HPDE6-E6E7 (cell line): ENCODE results near the gene CPVL.

Experiments used
- DNase-seq: peaks from one replicate; pipeline ENCODE4 v3.0.0; 2011; ENCODE audit warnings: missing footprints; ENCODE audit errors: extremely low spot score

The CPVL gene

DNA sequence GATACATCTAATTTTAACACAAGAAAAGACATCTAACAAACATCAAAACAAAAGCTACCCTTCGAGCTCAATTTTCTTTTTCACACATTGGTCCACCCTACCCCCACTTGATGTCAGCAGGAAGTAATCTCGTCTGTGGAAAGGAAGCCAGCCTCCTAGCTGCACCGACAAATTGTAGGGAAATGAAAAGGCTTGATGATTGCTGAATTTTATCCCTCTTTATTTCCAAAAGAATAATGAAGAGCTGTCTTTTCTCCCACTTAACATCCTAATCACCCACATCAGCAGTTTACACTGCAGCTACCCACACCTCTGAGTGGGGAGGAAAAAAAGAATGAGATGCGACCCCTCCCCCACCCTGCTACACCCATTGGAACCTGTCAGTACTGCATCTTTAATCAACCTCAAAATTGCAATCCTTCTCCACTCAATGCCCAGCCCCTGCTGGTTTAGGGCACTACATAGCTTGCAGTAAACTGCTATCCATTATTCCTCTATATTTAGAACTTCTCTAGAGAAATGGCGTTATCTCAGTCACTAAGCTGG, 10.6 kb upstream of the CPVL start:
- DNase-seq: no peak

DNA sequence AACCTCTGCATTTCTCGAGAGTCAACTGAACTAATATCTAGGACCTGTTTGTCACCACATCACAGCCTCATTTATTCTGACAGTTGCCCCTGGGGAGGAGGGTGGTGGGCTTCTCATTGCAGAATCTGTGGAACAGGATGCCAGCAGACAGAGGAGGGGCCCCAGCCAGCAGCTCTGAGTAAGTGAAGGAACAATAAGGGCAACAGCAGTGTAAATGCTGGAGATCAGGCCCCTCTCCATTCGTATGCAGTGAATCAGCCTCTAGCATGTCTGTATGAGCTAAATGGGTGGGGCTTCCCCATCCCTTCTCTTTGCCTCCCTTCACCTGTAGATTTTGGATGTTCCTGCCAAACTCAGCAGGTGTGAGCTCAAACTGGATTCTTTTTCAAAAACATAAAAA, 7.7 kb upstream of the CPVL start:
- DNase-seq: no peak

DNA sequence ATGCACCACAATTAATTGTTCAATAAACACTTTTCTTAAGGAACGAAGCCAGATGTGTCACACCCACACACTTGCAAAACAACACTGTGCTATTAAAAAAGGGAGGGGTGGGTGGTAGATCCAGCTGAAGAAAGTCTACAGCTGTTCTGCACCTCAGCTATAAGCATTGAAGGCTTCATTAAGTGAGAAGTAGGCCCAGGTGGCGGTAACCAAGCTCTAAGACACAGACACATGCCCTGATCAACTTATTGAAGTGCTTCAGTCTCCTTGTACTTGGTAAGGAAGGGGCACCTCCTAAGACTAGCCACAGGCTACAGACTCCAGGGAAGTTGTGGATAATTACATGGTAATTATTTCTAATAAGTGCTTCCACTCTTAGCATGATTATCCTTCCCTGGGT, 4.5 kb upstream of the CPVL start:
- no peak for DNase-seq

DNA sequence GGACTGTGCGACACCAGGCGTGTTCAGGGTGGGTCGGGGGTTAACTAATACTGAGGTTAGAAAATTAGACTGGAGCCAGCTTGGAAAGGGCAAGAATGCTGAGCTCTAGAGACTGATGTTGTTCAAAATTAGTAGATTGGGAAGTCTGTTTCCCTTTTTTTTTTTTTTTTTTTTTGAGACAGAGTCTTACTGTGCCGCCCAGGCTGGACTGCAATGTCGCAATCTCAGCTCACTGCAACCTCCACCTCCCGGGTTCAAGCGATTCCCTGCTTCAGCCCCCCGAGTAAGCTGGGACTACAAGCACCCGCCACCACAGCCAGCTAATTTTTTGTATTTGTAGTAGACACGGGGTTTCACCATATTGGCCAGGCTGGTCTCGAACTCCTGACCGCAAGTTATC, 2.7 kb upstream of the CPVL start:
- no peak for DNase-seq

DNA sequence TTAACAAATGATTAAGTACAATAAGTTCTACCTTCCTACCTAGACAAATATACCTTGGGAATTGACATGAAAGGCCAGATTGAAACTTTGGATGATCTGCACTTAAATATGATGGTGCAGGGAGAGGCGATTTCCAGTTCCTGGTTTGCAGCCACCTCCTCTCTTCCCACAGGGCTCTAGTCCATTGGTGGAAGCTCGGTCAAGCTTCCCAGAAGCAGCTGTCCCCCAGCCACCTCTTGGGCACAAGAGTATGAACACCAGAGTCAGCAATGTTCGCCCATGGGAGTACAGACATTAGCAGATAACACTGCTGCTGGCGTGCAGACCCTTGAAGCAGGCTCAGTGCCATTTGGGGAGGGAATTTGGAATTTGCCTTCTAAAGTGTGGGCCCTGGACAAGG, 1.5 kb upstream of the CPVL start:
- DNase-seq: no peak

DNA sequence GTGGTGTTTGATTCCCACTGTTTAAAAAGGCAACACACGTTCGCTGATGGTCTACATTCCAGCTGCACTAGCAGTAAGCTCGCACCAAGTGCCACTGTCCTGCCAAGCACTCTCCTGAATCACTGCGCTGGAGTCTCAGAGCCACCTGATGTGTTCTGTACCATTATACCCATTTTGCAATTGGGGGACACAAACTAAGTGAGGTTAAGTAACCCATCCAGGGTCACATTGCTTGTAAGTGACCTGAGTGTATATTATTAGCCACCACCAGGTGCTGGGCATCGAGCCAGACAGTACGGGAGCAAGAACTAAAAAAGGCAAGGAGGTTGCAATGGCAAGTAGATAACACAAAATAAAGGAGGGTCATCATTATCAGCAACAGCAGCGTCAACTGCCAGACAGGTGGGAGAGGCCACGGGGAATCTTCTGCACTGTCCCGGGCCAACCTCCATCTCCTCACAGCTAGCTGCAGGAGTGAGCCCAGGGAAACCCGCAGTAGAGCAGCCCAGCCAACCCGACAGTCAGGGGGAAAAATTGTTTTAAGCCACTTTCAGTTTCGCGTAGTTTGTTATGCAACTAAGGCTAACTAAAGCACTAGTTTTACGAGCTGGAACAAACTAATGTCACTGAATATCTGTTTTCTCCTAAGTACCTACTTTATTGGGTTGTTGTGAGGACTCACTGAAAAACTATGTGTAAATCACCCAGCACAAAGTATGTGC, 712 bp upstream of the CPVL start:
- DNase-seq: no peak

DNA sequence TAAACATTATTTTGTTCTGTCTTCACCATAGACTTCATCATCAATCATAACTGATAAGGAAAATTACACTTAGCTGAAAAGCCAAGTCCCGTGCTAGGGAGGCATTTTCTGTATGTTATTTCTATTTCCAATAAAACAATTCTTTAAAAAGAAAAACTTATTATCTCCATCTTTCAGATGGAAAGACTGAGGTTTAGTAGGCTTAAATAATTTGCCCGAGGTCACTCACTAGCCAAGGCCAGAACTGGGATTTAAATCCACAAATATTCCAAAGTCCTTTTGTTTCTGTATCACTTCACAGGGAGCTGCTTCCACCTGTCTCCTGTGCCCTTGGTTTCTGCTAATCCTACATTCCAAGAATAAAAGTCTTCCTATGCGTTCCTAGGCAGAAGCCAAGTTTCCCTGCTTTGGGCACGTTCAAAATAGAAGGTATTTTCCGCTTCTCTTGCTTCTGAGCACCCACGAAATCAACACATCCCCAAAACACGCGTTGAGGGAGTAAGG, 732 bp downstream of the CPVL start:
- DNase-seq: no peak

DNA sequence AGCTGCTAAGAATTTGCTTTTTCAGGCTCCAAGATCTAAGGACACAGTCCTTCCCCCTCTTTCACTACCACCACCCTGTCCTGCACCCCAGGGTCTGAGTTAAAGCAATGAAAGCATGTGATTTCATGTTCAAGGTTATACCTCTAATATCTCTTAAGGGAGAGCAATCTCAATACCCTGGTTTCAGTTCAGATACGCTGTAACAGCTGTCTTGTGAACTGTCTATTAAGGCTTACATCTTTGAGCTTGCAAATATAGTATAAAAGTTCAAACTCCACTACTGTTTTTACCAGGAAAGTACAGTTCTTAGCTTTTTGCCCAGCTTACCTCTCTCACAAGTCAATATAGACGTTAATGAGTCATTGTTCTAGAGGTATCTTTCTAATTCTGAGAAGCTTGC, 2.6 kb downstream of the CPVL start:
- no peak for DNase-seq

DNA sequence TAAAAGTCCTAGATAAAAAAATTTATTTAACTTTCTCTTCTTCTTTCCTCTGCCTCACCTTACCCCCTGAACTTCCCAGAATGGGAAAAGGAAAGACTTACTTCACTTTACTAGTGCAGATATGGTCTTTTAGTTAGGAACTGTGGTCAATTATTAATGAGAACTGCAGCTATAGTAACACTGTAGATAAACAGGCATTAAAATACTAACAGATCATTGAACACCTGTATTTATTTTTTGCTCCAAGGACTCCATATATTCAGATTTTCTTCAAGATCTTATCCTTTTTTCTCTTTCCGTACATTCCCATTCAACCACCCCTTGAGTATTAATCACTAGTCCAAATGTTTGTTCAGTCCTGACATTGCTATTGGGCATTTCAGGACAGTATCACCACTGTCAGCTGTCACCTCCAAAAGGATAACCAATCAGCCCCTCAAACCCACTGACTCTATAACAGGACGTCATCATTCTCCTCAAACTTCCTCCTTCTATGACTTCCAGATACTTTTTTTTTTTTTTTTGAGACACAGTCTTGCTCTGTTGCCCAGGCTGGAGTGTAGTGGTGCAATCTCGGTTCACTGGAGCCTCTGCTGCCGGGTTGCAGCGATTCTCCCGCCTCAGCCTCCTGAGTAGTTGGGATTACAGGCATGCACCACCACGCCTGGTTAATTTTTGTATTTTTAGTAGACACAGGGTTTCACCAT, 4.2 kb downstream of the CPVL start:
- DNase-seq: no peak

DNA sequence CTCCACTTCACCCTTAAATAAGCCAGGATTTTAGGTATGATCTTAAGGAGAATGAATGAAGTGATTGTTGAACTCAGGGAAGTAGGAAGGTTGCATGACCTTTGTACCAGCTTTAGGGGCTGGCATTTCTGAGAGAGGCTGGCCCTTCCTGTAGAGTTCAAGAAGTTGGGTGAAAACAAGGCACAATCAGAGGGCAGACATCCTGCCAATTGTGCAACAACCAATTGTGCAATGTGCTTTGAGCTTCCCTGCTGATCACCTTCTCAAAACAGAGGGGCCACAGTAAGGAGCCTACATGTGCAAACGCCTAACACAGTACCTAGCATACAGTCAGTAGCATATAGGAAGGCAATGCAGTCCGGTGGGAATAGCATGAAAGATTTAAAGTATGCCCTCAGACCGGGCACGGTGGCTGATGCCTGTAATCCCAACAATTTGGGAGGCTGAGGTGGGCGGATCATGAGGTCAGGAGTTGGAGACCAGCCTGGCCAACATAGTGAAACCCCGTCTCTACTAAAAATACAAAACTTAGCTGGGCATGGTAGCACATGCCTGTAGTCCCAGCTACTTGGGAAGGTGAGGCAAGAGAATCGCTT, 5.4 kb downstream of the CPVL start:
- no peak for DNase-seq

DNA sequence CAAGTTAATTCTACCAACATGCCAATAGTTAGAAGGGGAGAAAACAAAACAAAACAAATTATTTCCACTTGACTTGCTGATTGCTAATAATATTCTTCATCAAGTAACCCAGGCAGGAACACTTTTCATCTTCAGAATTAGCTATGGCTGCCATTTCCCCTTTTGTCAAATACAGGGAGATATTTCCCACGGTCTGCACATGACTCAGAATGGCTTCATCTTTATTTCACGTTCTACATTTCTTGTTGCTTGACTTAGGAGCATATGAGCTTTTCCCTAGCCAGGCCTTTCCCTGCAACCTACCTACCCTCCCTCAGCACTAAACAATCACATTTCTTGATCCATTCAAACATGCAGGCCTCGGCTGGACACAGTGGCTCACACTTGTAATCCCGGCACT, 6.5 kb downstream of the CPVL start:
- peak; percentile 22 for DNase-seq

DNA sequence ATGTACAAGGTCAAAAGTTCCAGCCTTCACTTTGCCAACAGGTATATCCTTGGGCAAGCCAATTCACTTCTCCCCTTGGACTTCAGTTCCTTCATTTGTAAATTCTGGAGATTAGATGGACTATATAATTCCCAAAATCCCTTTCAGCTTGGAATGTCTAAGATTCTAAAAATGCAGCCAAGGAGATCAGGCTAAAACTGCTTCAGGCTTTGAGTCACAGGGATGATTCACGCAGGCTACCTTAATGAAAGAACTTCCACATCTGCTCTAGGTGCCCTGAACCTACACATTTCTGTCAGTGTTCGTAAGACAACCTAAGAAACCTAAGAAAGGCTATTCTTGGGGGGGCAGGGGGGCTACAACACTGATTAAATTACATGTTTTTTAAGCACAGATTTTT, 7.1 kb downstream of the CPVL start:
- peak; percentile 66 for DNase-seq

DNA sequence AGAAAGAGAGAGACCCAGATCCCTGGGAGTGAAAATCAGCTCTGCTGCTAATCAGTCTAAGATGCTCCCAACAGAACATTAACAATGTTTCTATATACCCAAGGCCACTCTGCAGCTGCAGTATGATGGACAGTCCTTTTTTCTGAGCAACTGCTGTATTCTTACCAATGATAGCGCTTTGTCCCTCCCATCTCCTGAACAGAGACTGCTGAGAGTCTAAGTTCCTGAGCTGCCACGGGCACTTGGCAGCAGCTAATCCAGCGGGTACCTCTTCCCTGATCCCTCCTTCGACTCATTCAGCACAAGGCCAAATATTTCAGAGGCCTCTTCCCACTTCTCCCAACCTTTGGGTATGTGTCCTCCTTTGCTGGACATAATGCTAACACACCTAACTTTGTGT, 7.7 kb downstream of the CPVL start:
- DNase-seq: no peak

DNA sequence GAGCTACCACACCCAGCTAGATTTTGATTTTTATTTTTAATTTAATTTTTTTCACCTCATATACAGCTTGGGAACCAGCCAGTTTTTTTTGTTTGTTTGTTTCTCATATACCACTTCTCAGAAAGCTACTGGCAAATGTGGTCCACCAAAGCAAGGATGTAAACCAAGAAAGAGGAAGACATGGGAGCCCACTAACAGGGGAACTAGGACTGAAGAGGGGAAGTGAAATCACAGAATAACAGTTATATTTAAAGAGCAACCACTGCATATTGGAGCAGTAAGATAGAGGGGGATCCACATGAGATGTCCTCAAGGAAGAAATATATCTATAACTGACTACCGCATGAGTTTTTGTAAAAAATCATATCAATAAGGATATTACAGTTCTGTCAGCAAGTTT, 10.5 kb downstream of the CPVL start:
- no peak for DNase-seq

DNA sequence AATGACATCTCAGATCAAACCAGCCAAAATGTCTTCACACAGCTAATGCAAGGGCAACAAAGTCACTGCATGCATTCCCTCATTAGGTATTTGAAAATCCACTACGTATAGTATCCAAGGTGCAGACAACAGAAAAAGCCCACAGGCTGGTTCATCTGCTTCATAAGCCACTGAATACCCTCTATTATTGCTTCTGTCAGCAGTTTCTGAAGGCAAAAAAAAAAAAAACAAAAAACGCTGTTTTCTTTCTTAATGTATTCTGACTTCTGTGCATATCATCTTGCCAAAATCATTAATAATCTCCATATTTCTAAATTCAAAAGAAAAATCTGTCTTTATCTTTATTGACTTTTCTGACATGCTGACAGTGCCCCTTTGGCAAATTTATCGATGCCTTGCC, 13.4 kb downstream of the CPVL start:
- no peak for DNase-seq

DNA sequence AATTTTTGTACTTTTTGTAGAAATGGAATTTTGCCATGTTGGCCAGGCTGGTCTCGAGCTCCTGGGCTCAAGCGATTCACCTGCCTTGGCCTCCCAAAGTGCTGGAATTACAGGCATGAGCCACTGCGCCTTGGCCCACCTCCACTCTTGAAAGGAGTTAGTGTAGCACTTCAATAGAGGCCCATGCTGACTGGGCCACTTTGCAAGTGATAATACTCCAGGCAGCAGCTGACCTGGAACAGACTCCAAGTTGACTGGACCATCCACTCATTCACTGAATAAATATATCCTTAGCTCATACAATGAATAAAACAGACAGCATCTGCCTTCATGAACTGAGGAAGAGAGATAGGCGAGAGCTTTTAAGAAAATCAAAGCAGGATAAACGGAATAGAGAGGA, 14.7 kb downstream of the CPVL start:
- DNase-seq: no peak

DNA sequence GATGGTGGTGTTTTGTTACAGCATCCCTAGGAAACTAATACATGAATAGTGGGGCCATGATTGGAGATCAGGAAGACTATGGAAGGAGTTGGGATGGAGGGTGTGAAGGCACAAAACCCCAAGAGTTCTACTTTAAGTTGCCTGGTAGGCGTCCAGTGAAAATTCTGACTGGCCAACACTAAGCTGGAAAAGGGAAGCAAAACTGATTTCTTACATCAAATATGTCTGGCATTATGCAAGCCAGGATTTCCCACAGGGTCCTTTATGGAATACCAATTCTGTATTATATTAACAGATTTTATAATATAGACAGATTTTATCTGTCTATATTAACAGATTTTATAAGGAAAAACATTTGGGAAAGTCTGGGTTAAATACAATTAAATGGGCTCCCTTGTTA, 16.2 kb downstream of the CPVL start:
- DNase-seq: no peak

DNA sequence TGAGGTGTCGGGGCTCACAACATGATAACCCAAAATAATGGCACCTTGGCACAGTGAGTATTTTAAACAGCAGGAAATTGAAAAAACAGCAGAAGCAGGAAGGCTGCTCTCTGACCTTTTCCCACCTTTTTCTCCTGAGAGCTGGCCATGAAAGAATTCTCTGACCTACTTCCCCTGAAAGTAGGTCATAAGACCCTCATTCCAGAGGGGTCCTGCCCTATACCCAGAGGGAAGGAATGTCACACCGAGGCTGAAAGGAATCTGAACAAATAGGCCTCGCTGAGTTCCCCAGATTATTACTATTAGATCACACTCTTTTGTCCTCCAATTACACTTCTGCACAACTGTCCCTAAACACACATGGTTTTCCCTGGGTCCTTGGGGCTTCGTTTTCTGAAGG, 18.8 kb downstream of the CPVL start:
- DNase-seq: no peak

DNA sequence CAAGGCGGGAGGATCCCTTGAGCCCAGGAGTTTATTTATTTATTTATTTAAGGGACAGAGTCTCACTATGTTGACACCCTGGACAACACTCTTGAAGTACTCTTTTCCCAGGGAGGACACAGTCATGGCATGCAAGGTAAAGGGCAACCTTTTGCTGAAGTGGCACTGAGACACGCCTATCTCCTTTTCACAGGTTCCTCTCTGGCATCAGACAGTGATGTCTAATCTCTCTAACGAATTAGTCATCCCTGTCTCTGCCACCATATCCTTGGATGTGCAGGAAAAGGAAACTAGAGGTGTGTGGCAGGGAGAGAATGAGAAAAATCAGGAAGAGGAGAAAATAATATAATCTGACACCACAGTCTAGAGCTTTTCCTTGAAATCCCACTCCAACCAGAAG, 19.5 kb downstream of the CPVL start:
- peak; percentile 40 for DNase-seq

DNA sequence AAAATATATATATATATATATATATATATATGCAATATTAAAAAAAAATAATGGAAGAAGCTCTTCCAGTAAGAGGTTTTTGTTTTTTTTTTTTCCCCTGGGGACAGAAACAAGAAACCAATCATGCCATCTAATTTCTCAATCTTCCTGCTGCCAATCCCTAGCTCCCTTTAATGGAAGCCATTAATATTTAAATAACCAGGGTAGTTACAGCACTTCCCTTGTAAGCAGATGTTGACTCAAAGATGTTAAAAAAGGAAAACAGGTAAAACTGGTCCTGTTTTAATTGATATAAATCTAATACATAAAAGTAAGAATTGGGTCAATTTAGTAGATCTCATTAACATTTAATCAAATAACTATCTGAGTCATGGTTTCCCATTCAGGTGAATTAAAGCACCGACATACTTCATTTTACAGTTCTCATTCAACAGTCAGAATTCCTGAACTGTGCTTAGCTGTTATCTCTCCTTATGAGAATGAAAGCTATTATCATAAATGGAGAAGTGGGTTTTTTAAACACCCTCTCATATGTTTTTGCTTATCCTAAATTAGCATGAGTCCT, 22.6 kb downstream of the CPVL start:
- no peak for DNase-seq

DNA sequence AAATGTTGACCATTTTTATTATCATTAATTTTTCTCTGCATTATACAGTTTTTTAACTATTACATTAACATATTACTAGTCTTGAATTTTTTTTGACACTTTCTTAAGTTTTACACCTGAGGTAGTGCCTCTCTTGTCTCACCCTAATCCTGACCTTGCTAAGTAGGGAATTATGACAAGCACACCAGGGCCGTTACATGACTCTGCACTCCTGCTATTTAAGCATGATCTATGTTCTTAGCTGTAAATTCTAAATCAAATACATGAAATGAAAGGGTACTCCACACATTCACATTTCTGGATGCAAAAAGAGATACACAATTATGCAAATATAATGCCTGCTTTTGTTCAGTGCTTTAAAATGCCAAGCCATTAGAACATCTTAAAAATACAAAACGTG, 23.6 kb downstream of the CPVL start:
- DNase-seq: no peak

DNA sequence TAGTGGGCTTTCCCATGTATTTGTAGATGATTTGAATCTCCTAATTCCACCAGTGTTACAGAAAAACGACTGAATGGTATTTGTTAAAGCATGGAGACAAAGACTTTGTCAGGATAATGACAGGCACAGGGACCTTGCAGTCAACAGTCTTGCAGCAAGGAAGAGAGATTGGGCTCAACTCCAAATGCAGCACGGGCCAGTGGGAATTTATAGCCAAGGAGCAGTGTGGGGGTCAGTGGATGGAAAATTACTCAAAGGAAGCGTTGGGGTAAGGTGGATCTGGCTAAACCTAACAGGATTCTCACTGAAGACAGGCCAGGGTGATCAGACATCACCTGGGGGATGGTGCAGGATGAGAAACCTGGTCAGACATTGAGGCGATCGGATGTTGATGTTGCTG, 24.3 kb downstream of the CPVL start:
- DNase-seq: no peak

DNA sequence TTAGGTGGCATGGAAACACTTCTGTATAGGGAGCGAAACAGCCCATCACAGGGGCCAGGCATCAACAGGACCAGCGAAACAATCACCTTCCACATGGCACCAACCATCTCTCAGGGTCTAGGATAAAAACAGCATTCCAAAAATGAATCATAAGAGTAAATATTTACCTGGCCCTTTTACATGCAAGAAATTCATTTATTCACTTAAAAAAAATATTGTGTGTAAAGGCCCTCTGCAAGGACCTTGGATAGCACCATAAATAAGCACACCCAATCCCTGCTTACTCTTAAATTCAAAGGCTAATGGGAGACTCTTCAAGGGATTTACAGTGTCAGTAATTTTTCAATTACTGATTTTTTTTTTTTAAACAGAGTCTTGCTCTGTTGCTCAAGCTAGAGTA, 25.4 kb downstream of the CPVL start:
- DNase-seq: no peak
